Cerebellar nuclear complex (tissue), 1 donor: ENCODE measurements around the gene PDE2A.

ENCODE experiments used
- DNase-seq, 2 experiments: peaks; one replicate each; lab custom pipeline; 2025; lab: John Stamatoyannopoulos, UW

Gene PDE2A

GRCh38 chr11:72655896-72656464, 18.2 kb downstream of the PDE2A start:
- no peak for DNase-seq

- DNase-seq = no peak
These were observed 19.2 kb downstream of the PDE2A start for GRCh38 chr11:72655014-72655413.

- no peak for DNase-seq
These were observed 20.6 kb downstream of the PDE2A start for GRCh38 chr11:72653649-72654048.

GRCh38 chr11:72652873-72653630, 21.2 kb downstream of the PDE2A start:
- DNase-seq = no peak

- no peak for DNase-seq
These were observed 22.1 kb downstream of the PDE2A start for GRCh38 chr11:72652133-72652532.

GRCh38 chr11:72649215-72649976, 24.8 kb downstream of the PDE2A start:
- DNase-seq = no peak

- no peak for DNase-seq
These were observed 25.7 kb downstream of the PDE2A start for GRCh38 chr11:72648384-72649136.

GRCh38 chr11:72647882-72648281, 26.3 kb downstream of the PDE2A start:
- DNase-seq = no peak

GRCh38 chr11:72646472-72646871, 27.8 kb downstream of the PDE2A start:
- no peak for DNase-seq

- no peak for DNase-seq
These were observed 28.2 kb downstream of the PDE2A start for GRCh38 chr11:72646024-72646423.

- no peak for DNase-seq
These were observed 30.7 kb downstream of the PDE2A start for GRCh38 chr11:72643547-72643946.

GRCh38 chr11:72642884-72643522, 31.2 kb downstream of the PDE2A start:
- DNase-seq = no peak

- DNase-seq = no peak
These were observed 32.0 kb downstream of the PDE2A start for GRCh38 chr11:72642043-72642883.

GRCh38 chr11:72641522-72642042, 32.6 kb downstream of the PDE2A start:
- DNase-seq = no peak

GRCh38 chr11:72639502-72640375, 34.5 kb downstream of the PDE2A start:
- no peak for DNase-seq

GRCh38 chr11:72637926-72638325, 36.3 kb downstream of the PDE2A start:
- DNase-seq = no peak

GRCh38 chr11:72637198-72637597, 37.0 kb downstream of the PDE2A start:
- DNase-seq = no peak

GRCh38 chr11:72636376-72636775, 37.8 kb downstream of the PDE2A start:
- no peak for DNase-seq

- DNase-seq = no peak
These were observed 38.3 kb downstream of the PDE2A start for GRCh38 chr11:72635933-72636332.
